Lower leg skin (tissue), 3 donors: ENCODE measurements around the gene PPP1R9B.

ENCODE experiments used
- POLR2A ChIP-seq, 2 donors: fragments of 450-650 bp; IDR thresholded peaks; one replicate each; pipeline ENCODE4 v1.6.1; 2016 to 2017; ENCODE audit warnings: antibody characterized with exemption in 2 of 2, mild to moderate bottlenecking in 1 of 2, moderate library complexity in 1 of 2
- TF ChIP-seq, protein P1 (sequence below), 3 donors: fragments of 450-650 bp; IDR thresholded peaks; one replicate each; pipeline ENCODE4 v1.5.1; 2016; ENCODE audit warnings: antibody characterized with exemption in 3 of 3, mild to moderate bottlenecking in 3 of 3, moderate library complexity in 2 of 3

DNA sequence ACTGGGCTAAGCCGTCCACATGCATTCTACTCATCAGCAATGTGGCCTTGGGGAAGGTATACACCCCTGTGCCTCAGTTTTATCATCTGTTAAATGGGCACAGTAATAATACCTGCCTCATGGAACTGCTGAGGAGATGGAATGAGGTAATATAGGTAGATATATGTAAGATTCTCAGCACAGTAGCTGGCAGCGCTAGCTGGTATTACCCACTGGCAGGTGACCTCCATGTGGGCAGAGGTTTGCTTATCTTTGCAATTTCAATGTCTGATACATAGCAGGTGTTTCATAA lies 14.2 kb upstream of the PPP1R9B start:
- TF ChIP-seq, protein P1, sequence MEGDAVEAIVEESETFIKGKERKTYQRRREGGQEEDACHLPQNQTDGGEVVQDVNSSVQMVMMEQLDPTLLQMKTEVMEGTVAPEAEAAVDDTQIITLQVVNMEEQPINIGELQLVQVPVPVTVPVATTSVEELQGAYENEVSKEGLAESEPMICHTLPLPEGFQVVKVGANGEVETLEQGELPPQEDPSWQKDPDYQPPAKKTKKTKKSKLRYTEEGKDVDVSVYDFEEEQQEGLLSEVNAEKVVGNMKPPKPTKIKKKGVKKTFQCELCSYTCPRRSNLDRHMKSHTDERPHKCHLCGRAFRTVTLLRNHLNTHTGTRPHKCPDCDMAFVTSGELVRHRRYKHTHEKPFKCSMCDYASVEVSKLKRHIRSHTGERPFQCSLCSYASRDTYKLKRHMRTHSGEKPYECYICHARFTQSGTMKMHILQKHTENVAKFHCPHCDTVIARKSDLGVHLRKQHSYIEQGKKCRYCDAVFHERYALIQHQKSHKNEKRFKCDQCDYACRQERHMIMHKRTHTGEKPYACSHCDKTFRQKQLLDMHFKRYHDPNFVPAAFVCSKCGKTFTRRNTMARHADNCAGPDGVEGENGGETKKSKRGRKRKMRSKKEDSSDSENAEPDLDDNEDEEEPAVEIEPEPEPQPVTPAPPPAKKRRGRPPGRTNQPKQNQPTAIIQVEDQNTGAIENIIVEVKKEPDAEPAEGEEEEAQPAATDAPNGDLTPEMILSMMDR (IDR thresholded peaks at IDR 0.05): no peak
- no peak for TF ChIP-seq POLR2A (IDR thresholded peaks at IDR 0.05)
